Middle frontal gyrus (tissue), 1 donor: ENCODE measurements around the gene SIRT3.
"Not testable (repeated sequence)": the region's sequence is repeated elsewhere in the genome, so short reads cannot be mapped to it uniquely, and the experiment has no call there.

Source experiments
- DNase-seq: peaks from one replicate; pipeline ENCODE4 v3.0.0-alpha.2; 2015; ENCODE audit warnings: low spot score; ENCODE audit errors: extremely low spot score

The SIRT3 gene

DNA sequence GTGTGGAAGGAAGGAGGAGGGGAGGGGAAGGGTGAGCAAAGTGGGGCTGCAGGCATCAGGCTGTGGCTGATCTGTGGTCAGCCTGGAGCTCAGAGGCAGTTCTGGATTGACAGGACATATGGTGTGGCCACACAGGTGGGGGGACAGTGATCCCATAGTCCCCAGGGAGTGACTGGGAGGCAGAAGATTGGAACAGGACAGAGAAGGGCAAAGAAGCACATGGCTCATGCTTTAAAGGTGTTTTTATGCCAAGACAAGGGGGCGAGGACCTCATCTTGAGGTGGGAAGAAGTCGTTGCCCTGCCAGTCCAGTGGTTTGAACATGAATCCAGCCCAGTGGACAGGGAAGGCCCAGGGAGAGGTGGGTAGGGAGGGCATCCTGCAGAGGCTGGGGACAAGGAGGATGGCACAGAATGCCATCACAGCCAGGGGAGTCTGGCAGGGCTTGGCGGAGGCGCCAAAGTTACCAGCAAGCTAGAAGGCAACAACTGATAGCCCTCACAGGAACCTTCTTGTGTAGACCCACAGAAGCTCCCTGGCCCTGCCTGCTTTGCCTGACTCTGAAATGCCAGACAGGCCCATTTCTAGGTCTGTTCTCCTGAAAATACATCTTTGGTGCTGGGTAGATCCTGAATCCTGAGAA is 32.1 kb downstream of the SIRT3 start:
- no peak for DNase-seq

DNA sequence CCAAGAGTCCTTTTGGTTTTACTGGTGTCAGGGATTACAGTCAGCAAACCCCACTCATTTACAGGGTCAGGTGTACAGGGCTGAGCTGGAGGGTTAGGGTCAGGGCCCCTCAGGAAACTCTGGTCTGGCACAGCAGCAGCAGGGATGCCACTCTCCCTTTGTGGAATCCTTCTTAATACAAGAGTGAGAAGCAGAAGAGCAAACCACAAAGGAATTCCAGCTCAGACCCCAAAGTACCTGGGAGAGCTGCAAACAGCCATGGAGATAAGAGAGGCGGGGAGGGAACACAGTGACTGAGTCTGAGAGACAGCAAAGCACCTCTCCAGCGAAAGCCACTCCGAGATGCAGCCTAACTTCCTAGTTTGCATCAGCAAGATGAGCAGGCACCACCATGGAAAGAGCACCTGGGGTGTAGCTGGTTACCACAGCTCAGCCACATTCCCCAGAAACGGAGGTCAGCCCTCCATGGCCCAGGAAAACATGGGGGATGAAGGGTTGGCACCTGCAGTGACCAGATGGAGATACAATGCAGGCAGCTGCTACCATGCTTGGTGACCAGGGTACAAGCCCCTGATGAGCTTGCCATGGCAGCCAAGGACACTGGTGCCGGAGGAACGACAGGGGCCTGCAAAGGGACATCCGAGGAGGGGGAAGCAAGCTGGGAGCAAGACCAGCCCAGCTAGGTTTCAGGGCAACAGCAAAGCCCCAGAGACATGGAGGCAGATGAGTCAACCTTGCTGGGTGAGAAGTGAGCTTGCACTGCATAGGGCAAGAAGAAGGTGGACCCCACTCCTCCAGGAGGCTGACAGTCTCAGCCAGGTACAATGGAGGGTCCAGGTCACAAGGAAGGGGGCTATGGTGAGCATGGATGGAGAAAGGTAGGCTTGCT is 32.8 kb downstream of the SIRT3 start:
- no peak for DNase-seq

DNA sequence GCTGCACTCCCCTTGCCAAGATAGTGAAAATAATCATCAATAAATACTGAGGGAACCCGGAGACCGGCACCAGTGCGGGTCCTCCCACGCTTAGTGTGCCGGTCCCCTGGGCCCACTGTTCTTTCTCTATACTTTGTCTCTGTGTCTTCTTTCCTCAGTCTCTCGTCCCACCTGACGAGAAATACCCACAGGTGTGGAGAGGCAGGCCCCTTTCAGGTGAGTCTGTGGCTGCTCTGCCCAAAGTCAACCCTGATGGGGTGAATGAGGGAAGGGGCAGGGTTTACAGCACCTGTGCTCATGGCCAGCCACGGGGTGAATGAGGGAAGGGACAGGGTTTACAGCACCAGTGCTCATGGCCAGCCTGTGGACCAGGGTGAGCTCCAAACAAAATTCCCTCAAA is 33.7 kb downstream of the SIRT3 start:
- DNase-seq = no peak

DNA sequence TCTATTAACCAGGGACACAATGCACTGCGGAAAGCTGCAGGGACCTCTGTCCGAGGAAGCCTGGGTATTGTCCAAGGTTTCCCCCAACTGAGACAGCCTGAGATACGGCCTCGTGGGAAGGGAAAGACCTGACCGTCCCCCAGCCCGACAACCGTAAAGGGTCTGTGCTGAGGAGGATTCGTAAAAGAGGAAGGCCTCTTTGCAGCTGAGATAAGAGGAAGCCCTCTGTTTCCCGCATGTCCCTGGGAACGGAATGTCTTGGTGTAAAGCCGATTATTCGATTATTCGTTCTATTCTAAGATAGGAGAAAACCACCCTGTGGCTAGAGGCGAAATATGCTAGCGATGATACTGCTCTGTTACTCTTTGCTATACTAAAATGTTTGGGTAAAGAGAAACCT is 34.2 kb downstream of the SIRT3 start:
- DNase-seq = no peak

DNA sequence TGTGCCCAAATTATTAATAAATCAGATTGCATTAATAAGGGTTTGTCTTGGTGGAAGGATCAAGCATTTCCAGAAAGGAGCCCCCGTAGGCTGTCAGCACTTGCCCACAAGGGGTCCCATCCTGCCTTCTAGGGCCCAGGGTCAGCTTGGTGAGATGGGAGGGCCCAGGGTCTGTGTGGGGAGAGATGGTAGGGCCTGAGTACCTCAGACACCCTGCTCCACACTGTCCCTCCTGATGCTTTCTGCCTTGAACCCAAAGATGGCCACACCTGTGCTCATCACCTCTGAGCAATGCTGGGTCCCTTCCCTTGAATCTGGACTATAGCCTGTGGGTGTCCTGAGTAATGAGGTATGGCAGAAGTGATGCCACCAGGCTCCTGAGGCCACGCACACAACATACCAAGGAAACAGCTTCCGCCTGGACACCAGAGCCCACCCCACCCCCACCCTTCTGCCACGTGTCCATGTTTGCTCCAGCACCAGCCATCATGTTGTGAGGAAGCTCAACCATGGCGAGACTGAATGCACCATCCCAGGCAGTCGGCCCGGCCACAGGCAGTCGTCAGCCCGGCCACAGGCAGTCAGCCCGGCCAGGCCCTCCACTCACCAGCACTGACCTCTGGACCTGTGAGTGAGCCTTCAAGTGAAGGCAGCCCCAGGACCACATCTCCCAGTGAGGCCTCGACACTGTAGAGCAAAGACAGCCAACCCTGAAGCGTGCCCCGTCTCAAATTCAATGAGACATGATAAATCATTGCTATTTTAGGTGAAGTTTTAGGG is 35.7 kb downstream of the SIRT3 start:
- no peak for DNase-seq

DNA sequence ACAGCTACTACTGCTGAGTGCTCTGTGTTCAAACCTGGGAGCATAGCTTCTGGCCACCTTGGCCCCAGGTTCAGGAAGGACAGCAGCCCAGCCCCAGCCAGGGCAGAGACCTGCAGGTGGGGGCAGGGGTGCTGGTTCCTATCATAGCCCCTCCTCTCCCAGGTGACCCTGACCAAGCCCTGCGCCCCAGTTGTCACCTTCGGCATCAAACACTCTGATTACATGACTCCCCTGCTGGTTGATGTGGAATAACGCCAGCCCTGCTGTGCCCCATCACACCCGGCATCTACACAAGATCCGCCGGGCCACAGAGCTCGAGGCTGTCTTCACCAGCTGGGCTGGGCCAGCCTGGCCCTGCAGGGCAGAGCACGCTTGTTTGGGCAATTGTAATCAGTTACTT is 36.4 kb downstream of the SIRT3 start:
- DNase-seq = no peak

DNA sequence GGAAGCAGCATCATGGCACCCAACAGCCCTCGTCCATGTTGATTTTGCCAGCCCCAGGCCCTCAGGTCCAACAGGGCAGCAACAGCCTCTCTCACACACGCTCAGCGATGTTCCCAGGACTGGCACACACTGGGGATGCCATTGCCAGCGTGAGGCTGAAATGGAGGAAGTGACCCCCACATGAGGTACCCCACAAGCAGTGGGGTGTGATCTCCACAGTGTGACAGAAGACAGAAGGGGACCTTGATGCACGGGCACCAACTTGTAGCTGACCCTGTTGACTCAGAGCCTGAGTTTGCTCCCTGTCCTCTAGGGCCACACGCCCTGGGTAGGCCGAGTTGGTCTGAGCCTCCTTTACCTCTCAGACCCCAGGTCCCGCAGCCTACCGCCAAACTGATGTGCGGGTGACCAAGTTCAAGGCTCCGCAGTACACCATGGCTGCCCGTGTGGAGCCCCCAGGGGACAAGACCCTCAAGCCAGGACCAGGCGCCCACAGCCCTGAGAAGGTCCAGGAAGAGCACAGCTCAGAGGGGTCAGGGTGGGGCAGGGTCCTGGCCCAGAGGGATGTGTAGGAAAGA is 37.0 kb downstream of the SIRT3 start:
- no peak for DNase-seq

DNA sequence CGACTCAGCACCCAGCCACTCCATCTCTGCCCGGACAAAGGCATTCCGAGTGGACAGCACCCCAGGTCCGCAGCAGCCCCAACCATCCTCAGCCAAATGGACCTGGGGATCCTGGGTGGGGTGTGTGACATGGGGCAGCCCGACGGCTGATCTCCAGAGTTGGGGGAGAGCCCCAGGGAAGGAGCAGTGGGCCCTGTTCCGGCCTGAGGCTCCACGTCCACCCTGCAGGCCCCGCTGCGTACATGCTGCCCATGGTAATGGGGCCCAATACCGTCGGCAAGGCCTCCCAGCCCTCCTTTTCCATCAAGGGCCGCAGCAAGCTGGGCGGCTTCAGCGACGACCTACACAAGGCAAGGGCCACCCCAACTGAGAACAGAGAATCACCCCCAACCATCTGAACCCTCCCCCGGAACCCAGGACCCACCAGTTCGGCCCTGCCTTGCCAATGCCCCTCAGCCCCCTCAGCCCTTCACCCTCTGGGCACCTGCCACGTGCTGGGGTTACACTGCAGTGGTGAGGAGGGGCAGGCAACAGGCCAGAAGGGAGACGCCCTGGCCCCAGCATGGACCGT is 37.8 kb downstream of the SIRT3 start:
- DNase-seq = no peak

DNA sequence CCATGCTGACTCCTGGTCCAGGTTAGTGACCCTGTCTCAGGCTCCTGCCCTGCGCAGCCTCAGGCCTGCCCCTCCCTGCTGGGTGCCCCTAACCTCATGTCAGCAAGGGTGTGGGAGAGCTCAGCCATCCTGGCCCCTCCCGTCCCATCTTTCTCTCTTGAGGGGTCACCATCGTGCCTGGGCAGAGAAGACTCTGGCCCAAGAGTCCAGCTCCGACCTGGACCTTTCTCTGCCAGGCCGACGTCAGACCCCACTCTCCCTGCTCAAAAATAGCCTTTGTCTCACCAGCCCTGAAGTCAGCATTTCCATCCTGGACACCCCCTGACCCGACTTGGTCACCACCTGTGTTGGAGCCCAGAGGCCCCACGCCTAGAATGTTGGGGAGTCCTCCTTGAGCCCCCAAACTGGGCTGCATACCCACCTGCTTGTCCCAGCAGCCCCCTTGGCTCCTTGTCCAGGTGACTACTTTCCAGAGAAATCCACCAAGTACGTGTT is 38.4 kb downstream of the SIRT3 start:
- no peak for DNase-seq

DNA sequence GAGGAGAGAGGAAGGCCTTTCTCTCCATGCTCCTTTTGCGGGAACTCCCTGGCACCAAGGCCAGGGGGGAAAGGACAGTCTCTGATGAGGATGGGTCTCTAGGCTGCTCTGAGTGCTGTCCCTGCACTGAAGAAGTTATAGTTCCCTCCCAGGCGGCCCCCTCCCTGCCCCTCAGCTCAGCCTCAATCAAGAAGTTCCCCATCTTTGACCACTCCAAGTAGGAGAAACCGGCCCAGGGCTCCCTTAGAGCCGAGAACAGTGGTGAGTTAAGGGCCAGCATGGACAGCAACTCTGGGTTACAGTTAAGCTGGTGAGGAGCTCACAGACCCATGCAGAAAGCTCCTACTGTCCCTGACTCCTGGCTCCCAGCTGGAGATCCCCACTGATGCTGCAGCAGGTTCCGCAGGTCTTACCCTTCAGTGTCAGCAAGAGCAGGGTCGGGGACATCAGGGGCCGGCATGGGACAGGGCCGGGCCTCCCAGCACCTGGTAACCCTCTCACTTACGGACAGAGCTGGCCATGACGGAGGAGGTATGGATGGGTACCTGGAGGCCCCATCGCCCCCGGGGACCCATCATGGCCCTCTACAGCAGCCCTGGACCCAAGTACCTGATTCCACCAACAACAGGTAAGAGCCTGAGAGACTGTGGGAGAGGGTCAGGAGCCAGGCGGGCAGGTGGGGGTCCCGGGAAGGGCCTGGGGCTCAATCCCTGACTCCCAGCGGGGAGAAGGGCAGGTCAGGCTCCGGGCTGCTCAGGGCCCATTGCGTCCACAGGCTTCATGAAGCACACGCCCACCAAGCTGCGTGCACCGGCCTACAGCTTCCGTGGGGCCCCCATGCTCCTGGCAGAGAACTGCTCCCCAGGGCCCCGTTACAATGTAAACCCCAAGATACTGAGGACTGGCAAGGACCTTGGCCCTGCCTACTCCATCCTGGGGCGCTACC is 39.1 kb downstream of the SIRT3 start:
- no peak for DNase-seq

DNA sequence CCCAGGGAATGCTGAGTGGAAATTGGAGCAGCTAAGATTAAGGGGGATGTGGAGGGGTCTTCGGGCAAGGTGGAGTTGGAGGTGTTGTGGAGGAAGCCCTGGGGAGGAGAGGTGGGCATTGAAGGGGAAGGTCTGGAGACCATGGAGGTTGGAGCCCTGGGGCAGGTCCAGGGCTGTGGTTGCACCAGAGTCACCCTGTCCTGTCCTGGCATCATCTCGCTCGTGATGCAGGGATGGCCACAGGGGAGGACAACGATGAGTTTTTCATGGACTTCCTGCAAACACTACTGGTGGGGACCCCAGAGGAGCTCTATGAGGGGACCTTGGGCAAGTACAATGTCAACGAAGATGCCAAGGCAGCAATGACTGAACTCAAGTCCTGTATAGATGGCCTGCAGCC is 42.7 kb downstream of the SIRT3 start:
- not testable (repeated sequence) for DNase-seq

DNA sequence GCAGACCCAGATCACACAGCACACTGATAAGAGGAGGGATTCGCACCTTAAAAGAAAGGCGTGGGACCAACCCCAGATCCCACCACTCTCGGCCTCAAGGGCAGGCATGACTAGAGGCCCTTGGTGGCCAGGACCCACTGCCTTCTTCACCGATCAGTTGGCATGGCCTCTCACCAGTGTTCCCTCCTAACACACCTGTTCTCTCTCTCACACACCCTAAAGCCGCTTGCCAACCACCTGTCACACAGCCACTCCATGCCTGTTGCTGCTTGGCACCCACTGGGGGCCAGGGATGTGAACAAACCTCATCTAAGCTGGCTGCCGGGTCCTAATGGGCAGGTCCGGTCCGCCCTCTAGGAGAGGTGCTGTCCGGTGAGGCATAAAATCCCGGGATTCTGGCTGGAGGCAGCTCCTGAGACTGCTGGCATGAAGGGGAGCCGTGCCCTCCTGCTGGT is 43.4 kb downstream of the SIRT3 start, which contains the start of gene SCGB1C1:
TSS of gene SCGB1C1 (plus strand) at position 405 of the 455 bp plus-strand sequence. CDS start at position 427, 22 bp downstream.
- DNase-seq = not testable (repeated sequence)

DNA sequence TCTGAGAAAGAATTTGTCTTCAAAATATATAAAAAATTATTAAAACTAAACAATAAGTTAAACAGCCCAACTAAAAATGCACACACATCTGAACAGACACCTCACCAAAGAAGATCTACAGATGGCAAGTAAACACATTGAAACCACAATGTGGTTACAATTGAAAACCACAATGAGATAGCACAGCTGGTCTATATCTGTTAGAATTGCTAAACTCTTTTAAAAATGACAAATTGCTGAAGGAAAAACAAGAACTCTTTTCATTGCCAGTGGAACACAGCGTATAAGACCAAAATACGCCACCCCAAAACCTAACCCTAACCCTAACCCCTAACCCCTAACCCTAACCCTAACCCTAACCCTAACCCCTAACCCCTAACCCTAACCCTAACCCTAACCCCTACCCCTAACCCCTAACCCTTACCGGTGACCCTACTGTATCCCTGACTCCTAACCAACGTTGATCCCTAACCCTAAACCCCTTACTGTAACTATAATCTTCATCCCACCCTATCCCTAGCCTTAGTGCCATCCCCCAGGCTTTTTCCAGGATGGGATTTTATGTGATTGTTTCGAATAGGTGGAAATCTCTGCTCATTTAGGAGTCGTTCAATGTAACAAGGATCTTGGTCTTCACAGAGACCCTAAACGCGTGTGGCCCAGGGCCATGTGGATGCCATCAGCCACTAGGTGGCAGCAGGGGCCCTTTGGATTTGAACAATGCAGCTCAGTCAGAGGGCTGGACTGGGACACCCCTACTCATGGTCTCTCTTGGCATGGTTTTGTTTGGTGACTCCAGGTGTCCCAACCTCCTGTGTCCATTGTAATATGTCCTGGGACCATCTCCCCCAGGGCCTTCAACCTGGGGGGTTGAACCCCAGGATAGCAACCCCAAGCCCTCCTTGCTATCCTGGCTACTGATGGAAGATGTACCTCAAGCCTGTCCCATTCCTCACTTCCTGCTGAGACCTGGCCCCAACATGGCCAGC is 44.4 kb downstream of the SIRT3 start:
- DNase-seq = not testable (repeated sequence)

DNA sequence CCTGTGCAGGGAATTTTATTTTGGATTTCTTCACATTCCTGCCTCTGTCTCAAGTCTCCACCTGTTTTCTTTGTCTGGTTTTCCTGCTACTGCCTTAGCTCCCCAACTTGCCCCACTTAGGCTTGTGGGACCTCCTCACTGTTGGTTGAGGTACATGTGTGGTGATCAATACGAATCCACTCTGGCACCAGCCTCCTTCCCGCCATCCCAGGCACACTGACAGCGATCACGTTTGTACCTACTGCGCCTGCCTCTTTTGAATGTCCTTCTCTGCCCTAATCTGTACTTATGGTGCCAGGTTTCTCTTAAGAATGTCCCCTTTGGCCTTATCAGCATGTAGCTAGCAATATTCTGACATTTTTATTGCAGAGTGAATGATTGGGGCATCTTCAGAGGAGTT is 45.6 kb downstream of the SIRT3 start:
- not testable (repeated sequence) for DNase-seq

DNA sequence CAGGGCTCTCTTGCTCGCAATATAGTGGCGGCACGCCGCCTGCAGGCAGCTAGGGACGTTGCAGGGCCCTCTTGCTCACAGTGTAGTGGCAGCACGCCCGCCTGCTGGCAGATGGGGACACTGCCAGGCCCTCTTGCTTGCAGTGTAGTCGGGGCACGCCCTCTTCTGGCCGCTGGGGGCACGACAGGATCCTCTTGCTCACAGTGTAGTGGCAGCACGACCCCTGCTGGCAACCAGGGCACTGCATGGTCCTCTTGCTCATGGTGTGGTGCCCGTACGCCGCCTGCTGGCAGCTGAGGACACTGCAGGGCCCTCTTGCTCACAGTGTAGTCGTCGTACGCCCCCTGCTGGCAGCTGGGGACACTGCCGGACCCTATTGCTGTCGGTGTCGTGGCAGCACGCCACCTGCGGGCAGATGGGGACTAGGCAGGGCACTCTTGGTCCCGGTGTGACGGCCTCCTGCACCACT is 46.3 kb downstream of the SIRT3 start:
- DNase-seq = not testable (repeated sequence)

DNA sequence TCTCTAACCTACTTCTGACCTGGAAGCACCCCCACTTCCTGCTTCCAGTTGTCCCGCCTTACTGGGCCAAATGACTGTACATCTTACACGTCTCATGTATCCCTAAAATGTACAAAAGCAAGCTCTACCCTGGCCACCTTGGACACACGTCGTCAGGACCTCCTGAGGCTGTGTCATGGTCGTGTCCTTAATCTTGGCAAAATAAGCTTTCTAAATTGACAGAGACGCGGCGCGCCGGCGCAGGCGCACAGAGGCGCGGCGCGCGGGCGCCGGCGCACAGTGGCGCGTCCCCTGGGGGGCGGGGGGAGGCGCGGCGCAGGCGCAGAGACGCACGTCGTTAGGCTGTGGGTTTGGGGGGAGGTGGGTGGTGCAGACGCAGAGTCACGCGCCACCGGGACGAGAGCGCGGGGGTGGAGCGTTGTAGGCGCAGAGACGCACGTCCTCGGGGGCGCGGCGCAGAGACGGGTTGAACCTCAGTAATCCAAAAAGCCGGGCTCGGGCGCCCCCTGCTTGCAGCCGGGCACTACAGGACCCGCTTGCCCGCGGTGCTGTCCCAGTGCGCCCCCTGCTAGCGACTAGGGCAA is 46.9 kb downstream of the SIRT3 start:
- DNase-seq = not testable (repeated sequence)

DNA sequence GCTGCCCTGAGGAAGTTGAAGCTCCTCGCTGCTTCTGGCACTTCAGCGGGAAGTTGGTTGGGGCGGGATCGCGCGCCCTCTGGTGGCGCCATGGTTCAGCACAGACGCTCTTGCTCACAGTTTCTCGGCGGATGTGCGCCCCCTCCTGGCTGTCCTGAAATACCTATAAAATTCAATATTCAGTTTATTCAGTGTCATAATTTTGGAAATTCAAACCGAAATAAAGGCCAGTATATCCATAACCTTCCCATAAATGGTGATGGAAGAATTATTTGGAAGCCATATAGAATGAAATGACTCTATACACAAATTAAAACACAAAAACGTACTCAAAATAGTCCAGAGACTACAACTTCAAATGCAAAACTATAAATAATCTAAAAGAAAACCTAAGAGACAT is 55.9 kb downstream of the SIRT3 start:
- not testable (repeated sequence) for DNase-seq
